IMR-90 (cell line): ENCODE results near the gene FBXO28. TPM values are rescaled to one million over a fixed set of nuclear protein-coding genes. Genes with fewer than 3 reads are reported as not detected.

ENCODE experiments used
- ATAC-seq: fragments of 200-7000 bp; cut with Tn5 transposase; 2 replicates; pipeline ENCODE4 v1.9.1; 2020; ENCODE audit warnings: low read depth, mild to moderate bottlenecking, moderate library complexity
- BruUV-seq: library from RNA; stranded (reverse); fragments of 400-500 nt; replicated peaks from 2 replicates; lab custom pipeline; 2021; lab: Mats Ljungman, UMichigan
- CTCF ChIA-PET: fragments of 300-600 bp; formaldehyde crosslinking; extraction: SDS; loops from one replicate; lab custom pipeline; 2021; ENCODE audit warnings: antibody characterized with exemption; lab: Yijun Ruan, JAX
- POLR2A ChIA-PET: fragments of 300-600 bp; sonication (Branson Sonifier 250); formaldehyde crosslinking; loops from one replicate; lab custom pipeline; 2022; ENCODE audit warnings: antibody characterized with exemption; ENCODE audit not compliant: unreplicated experiment; lab: Charles Lee
- DNase-seq: peaks from one replicate; pipeline ENCODE4 v3.0.0; 2013
- H2AFZ ChIP-seq: replicated peaks from 2 replicates; pipeline ENCODE3; 2013; ENCODE audit warnings: low read length, mild to moderate bottlenecking; ENCODE audit not compliant: poor library complexity
- H2AK5ac ChIP-seq: 2 replicates; pipeline ENCODE4 v1.6.1; 2013; ENCODE audit warnings: low read depth, low read length, inconsistent platforms
- H2AK9ac ChIP-seq: replicated peaks from 2 replicates; pipeline ENCODE3; 2013; ENCODE audit warnings: mild to moderate bottlenecking, low read depth, low read length, moderate library complexity; ENCODE audit not compliant: poor library complexity
- H2BK120ac ChIP-seq: 2 replicates; pipeline ENCODE4 v1.6.1; 2013; ENCODE audit warnings: low read depth, low read length, inconsistent platforms
- H2BK15ac ChIP-seq: 3 replicates; pipeline ENCODE4 v1.6.1; 2013; ENCODE audit warnings: low read depth, low read length, inconsistent platforms
- H2BK20ac ChIP-seq: 2 replicates; pipeline ENCODE4 v1.6.1; 2013; ENCODE audit warnings: low read depth, mild to moderate bottlenecking, inconsistent platforms, low read length, moderate library complexity
- H2BK5ac ChIP-seq: 2 replicates; pipeline ENCODE4 v1.6.1; 2013; ENCODE audit warnings: mild to moderate bottlenecking, low read depth, low read length, inconsistent platforms; ENCODE audit not compliant: poor library complexity, severe bottlenecking
- H3K14ac ChIP-seq: replicated peaks from 2 replicates; pipeline ENCODE4 v1.6.1; 2013; ENCODE audit warnings: low read depth, low read length, inconsistent platforms
- H3K18ac ChIP-seq: 2 replicates; pipeline ENCODE4 v1.6.1; 2013; ENCODE audit warnings: low read depth, low read length, control low read depth
- H3K23ac ChIP-seq: 2 replicates; pipeline ENCODE4 v1.6.1; 2013; ENCODE audit warnings: low read depth, low read length, inconsistent platforms
- H3K27ac ChIP-seq: 2 replicates; pipeline ENCODE4 v1.5.1; 2013; ENCODE audit warnings: mild to moderate bottlenecking, control low read depth, low read length; ENCODE audit not compliant: insufficient read depth
- H3K27me3 ChIP-seq: 2 replicates; pipeline ENCODE4 v1.6.1; 2013; ENCODE audit warnings: low read length; ENCODE audit not compliant: control insufficient read depth, insufficient read depth
- H3K36me3 ChIP-seq: 2 replicates; pipeline ENCODE4 v1.6.1; 2013; ENCODE audit warnings: low read length, mixed read lengths; ENCODE audit not compliant: control insufficient read depth, insufficient read depth
- H3K4ac ChIP-seq: 2 replicates; pipeline ENCODE4 v1.6.1; 2013; ENCODE audit warnings: low read depth, low read length, inconsistent platforms
- H3K4me1 ChIP-seq: 2 replicates; pipeline ENCODE4 v1.6.1; 2013; ENCODE audit warnings: low read length, mixed read lengths; ENCODE audit not compliant: control insufficient read depth, insufficient read depth
- H3K4me2 ChIP-seq: 2 replicates; pipeline ENCODE4 v1.6.1; 2013; ENCODE audit warnings: low read depth, mild to moderate bottlenecking, control low read depth, low read length, moderate library complexity
- H3K4me3 ChIP-seq: 2 replicates; pipeline ENCODE4 v1.5.1; 2013; ENCODE audit warnings: low read depth, mild to moderate bottlenecking, control low read depth, low read length, moderate library complexity; ENCODE audit not compliant: insufficient read depth
- H3K56ac ChIP-seq: 2 replicates; pipeline ENCODE4 v1.6.1; 2013; ENCODE audit warnings: low read length, inconsistent platforms; ENCODE audit not compliant: insufficient read depth; ENCODE audit errors: extremely low read depth
- H3K79me1 ChIP-seq, 2 experiments: 2 replicates each; pipeline ENCODE4 v1.6.1; 2013; ENCODE audit warnings: low read length in 2 of 2, inconsistent platforms in 1 of 2, low read depth in 1 of 2
- H3K9ac ChIP-seq: 2 replicates; pipeline ENCODE4 v1.6.1; 2013; ENCODE audit warnings: low read depth, low read length, control low read depth
- H3K9me1 ChIP-seq: 2 replicates; pipeline ENCODE4 v1.6.1; 2013; ENCODE audit warnings: low read length, inconsistent platforms; ENCODE audit not compliant: insufficient read depth
- H3K9me3 ChIP-seq: 2 replicates; pipeline ENCODE4 v1.6.1; 2013; ENCODE audit warnings: low read length; ENCODE audit not compliant: control insufficient read depth, insufficient read depth
- H4K20me1 ChIP-seq: 2 replicates; pipeline ENCODE4 v1.6.1; 2013; ENCODE audit warnings: low read length, inconsistent platforms; ENCODE audit not compliant: insufficient read depth
- H4K5ac ChIP-seq: 2 replicates; pipeline ENCODE4 v1.6.1; 2013; ENCODE audit warnings: mild to moderate bottlenecking, low read depth, low read length, control low read depth
- H4K8ac ChIP-seq, 2 experiments: 2 replicates each; pipeline ENCODE4 v1.6.1; 2013; ENCODE audit warnings: low read depth in 2 of 2, low read length in 2 of 2, control low read depth in 1 of 2, inconsistent platforms in 1 of 2
- H4K91ac ChIP-seq: 2 replicates; pipeline ENCODE4 v1.6.1; 2013; ENCODE audit warnings: low read depth, low read length, inconsistent platforms; ENCODE audit not compliant: insufficient read depth
- BHLHE40 ChIP-seq: fragments of 150-350 bp; IDR thresholded peaks from 2 replicates; pipeline ENCODE4 v1.6.1; 2016; ENCODE audit warnings: mild to moderate bottlenecking, low read depth, low read length
- CEBPB ChIP-seq: IDR thresholded peaks from 2 replicates; pipeline ENCODE4 v1.6.1; 2012; ENCODE audit warnings: low read depth, low read length, improper control_type of control experiment
- CHD1 ChIP-seq: IDR thresholded peaks from 2 replicates; pipeline ENCODE4 v1.6.1; 2012; ENCODE audit warnings: low read depth, low read length, improper control_type of control experiment
- FOS ChIP-seq: fragments of 150-350 bp; IDR thresholded peaks from 2 replicates; pipeline ENCODE4 v1.6.1; 2016; ENCODE audit warnings: low read depth, low read length
- NFE2L2 ChIP-seq: fragments of 150-350 bp; IDR thresholded peaks from 2 replicates; pipeline ENCODE4 v1.6.1; 2016; ENCODE audit warnings: low read depth, mild to moderate bottlenecking, low read length
- POLR2A ChIP-seq: IDR thresholded peaks from 2 replicates; pipeline ENCODE4 v1.6.1; 2012; ENCODE audit warnings: mild to moderate bottlenecking, low read depth, low read length
- RAD21 ChIP-seq: IDR thresholded peaks from 2 replicates; pipeline ENCODE4 v1.6.1; 2012; ENCODE audit warnings: low read length, improper control_type of control experiment
- RCOR1 ChIP-seq: IDR thresholded peaks from 2 replicates; pipeline ENCODE4 v1.6.1; 2012; ENCODE audit warnings: mild to moderate bottlenecking, low read length, improper control_type of control experiment; ENCODE audit not compliant: insufficient replicate concordance
- RFX5 ChIP-seq: IDR thresholded peaks from 2 replicates; pipeline ENCODE4 v1.8.0; 2012; ENCODE audit warnings: low read depth, mild to moderate bottlenecking, low read length, moderate library complexity
- SMC3 ChIP-seq: fragments of 150-350 bp; IDR thresholded peaks from 2 replicates; pipeline ENCODE4 v1.6.1; 2016; ENCODE audit warnings: low read depth, mild to moderate bottlenecking, antibody characterized with exemption, low read length, moderate library complexity
- USF2 ChIP-seq: fragments of 150-350 bp; IDR thresholded peaks from 2 replicates; pipeline ENCODE4 v1.6.1; 2017; ENCODE audit warnings: mild to moderate bottlenecking, antibody characterized with exemption, low read length, low read depth
- WGBS, 2 experiments: methylation state at CpG; one replicate each; pipeline versions ENCODE4 v1.1.5 to v1.1.7; 2013; ENCODE audit warnings: missing lambda C conversion rate in 2 of 2; ENCODE audit not compliant: insufficient read length in 1 of 2; ENCODE audit errors: extremely low coverage in 2 of 2; 5-methylcytosine and 5-hydroxymethylcytosine counted together
- dilution Hi-C: fragments of 300-500 bp; cut with HindIII; formaldehyde crosslinking; loops from one replicate; pipeline ENCODE4 v1.14.3; 2018; ENCODE audit warnings: low sequenced_read_pairs; ENCODE audit not compliant: unreplicated experiment
- in situ Hi-C: fragments of 300-500 bp; cut with MboI; formaldehyde crosslinking; loops from 3 replicates; pipeline ENCODE4 v1.14.3; 2019; ENCODE audit warnings: low sequenced_read_pairs, inconsistent platforms, mixed read lengths
- intact Hi-C: fragments of 100-400 bp; cut with micrococcal nuclease; formaldehyde crosslinking; loops from 2 replicates; pipeline ENCODE4 v1.10.0; 2022
- polyA plus RNA-seq, 3 experiments: library from polyadenylated mRNA; depleted of rRNA; stranded (reverse); fragments of >200 nt; gene quantifications; 2 replicates each; pipeline ENCODE4 v1.2.3, GENCODE V29; 2012; ENCODE audit warnings: low replicate concordance in 1 of 3
- total RNA-seq: library from RNA; depleted of rRNA; stranded (reverse); fragments of >200 nt; gene quantifications from 2 replicates; pipeline ENCODE4 v1.2.3, GENCODE V29; 2012

FBXO28 gene
- total and polyA plus RNA-seq, 2 of the 4 experiments (the other 2 are of a cell fraction) = 11.6 to 22.6 TPM

DNA sequence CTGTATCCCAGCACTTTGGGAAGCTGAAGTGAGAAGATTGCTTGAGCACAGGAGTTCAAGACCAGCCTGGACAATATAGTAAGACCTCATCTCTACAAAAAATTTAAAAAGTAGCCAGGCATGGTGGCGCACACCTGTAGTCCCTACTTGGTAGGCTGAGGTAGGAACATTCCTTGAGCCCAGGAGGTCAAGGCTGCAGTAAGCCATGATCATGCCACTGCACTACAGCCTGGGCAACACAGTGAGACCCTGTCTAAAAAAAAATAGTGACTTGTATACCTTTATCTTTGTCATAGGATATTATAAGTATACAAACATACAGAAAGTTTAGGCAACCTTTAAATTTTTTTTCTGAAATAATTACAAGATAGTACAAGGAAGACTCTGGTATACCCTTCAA is 3.9 kb upstream of the FBXO28 start:
- Histone ChIP-seq H2BK120ac (no peak overlapping the region), H3K4ac (no peak overlapping the region), H3K9me3 (no peaks in the 10 kb centered on the region), H2AK5ac (no peak overlapping the region), H3K4me1 (no peaks in the 10 kb centered on the region), H3K9me1 (no peaks in the 10 kb centered on the region), H4K5ac (no peak overlapping the region), H4K20me1 (no peaks in the 10 kb centered on the region), H3K36me3 (no peaks in the 10 kb centered on the region), H2BK5ac (no peak overlapping the region), H3K4me3 (no peak overlapping the region), H3K56ac (no peak overlapping the region), H3K79me1 (peaks cover 0 to 8% of the 10 kb centered on the region in 2 experiments; a peak in 1 of 4 replicates), H3K23ac (no peak overlapping the region), H2AK9ac (no peak overlapping the region), H3K18ac (no peak overlapping the region), H2BK20ac (no peak overlapping the region), H4K8ac (no peak overlapping the region), H3K4me2 (no peak overlapping the region), H2BK15ac (no peak overlapping the region), H3K14ac (no peak overlapping the region), H3K27ac (no peak overlapping the region), H2AFZ (no peak overlapping the region), H4K91ac (no peak overlapping the region), H3K9ac (no peak overlapping the region), H3K27me3 (no peaks in the 10 kb centered on the region; the same call in 1 of the 2 replicates)
- ChIA-PET CTCF (no interaction called here), POLR2A (no interaction called here)
- ATAC-seq = no peak
- in situ Hi-C loops (loop anchor here (5.0 to 10.0 kb wide), 2 partner anchors 217 to 415 kb away; no protein-coding TSS in a partner anchor), intact Hi-C loops (loop anchor here (5.0 to 10.0 kb wide), 3 partner anchors 295 to 408 kb away; no protein-coding TSS in a partner anchor), dilution Hi-C loops (no loop called here)
- TF ChIP-seq RFX5 = no peak
- no peak for TF ChIP-seq RCOR1
- TF ChIP-seq CHD1 = no peak
- TF ChIP-seq RAD21 = no peak
- no peak for TF ChIP-seq NFE2L2
- TF ChIP-seq SMC3 = no peak
- TF ChIP-seq FOS = no peak
- TF ChIP-seq USF2 = no peak
- no peak for TF ChIP-seq CEBPB
- no peak for TF ChIP-seq BHLHE40
- TF ChIP-seq POLR2A = no peak
- BruUV-seq = no TSS peak
- no CpG with 5 or more reads among the region's 1 CpG for WGBS, 2 experiments
- no peak for DNase-seq
